ENCODE results near the gene ANO7.

GRCh38 chr2:241183221-241183620 is 5.3 kb upstream of the ANO7 start:
- TF ChIP-seq POLR2AphosphoS5 (IDR thresholded peaks at IDR 0.05; ENCODE audit: low read depth, low read length) (no peak), CTCF (IDR thresholded peaks at IDR 0.05 in 2 of 3, conservative IDR thresholded peaks at IDR 0.05 in 1 of 3; ENCODE audit: borderline replicate concordance in 1 of 3, insufficient read depth in 1 of 3, low read depth in 2 of 3, low read length in 2 of 3) (no peak), EZH2 (IDR thresholded peaks at IDR 0.05) (no peak), ZBTB33 (IDR thresholded peaks at IDR 0.05; ENCODE audit: extremely low read depth, insufficient replicate concordance, low read length) (no peak), CEBPB (IDR thresholded peaks at IDR 0.05; ENCODE audit: low read depth) (no peak), SP1 (IDR thresholded peaks at IDR 0.05; ENCODE audit: low read depth) (no peak), ZNF274 (IDR thresholded peaks at IDR 0.05; ENCODE audit: low read depth, low read length) (no peak), ELF1 (IDR thresholded peaks at IDR 0.05; ENCODE audit: borderline replicate concordance, low read depth) (no peak), SRF (IDR thresholded peaks at IDR 0.05; ENCODE audit: low read depth) (no peak), RAD21 (IDR thresholded peaks at IDR 0.05; ENCODE audit: low read depth) (no peak), MAX (IDR thresholded peaks at IDR 0.05) (no peak), EZH2phosphoT487 (IDR thresholded peaks at IDR 0.05; ENCODE audit: borderline replicate concordance) (no peak)
